Gastroesophageal sphincter (tissue), 3 donors: ENCODE data around the gene LRP1B.

Experiments used
- POLR2A ChIP-seq, 2 donors: fragments of 450-650 bp; IDR thresholded peaks; one replicate each; pipeline ENCODE4 v1.6.1; 2017; ENCODE audit warnings: antibody characterized with exemption in 2 of 2, mild to moderate bottlenecking in 2 of 2, moderate library complexity in 1 of 2
- TF ChIP-seq, protein P1 (sequence below), 4 experiments: fragments of 200-600 bp in 2 of 4; fragments of 450-650 bp in 2 of 4; sonication (generic) in 1 of 4; IDR thresholded peaks; one replicate each; pipeline ENCODE4 v1.5.1; 2017 to 2019; ENCODE audit warnings: antibody characterized with exemption in 4 of 4, mild to moderate bottlenecking in 2 of 4, moderate library complexity in 2 of 4

- TF ChIP-seq, protein P1, sequence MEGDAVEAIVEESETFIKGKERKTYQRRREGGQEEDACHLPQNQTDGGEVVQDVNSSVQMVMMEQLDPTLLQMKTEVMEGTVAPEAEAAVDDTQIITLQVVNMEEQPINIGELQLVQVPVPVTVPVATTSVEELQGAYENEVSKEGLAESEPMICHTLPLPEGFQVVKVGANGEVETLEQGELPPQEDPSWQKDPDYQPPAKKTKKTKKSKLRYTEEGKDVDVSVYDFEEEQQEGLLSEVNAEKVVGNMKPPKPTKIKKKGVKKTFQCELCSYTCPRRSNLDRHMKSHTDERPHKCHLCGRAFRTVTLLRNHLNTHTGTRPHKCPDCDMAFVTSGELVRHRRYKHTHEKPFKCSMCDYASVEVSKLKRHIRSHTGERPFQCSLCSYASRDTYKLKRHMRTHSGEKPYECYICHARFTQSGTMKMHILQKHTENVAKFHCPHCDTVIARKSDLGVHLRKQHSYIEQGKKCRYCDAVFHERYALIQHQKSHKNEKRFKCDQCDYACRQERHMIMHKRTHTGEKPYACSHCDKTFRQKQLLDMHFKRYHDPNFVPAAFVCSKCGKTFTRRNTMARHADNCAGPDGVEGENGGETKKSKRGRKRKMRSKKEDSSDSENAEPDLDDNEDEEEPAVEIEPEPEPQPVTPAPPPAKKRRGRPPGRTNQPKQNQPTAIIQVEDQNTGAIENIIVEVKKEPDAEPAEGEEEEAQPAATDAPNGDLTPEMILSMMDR (IDR thresholded peaks at IDR 0.05), result no peak
- no peak for TF ChIP-seq POLR2A (IDR thresholded peaks at IDR 0.05)
Observed at GRCh38 chr2:140349695-140350094, 1781.1 kb downstream of the LRP1B start.
